Medulla oblongata (tissue), 1 donor: ENCODE measurements around the gene GEMIN5.

ENCODE experiments used
- DNase-seq: peaks from one replicate; pipeline ENCODE4 v3.0.0-alpha.2; 2015; ENCODE audit errors: extremely low spot score

Gene GEMIN5

DNA sequence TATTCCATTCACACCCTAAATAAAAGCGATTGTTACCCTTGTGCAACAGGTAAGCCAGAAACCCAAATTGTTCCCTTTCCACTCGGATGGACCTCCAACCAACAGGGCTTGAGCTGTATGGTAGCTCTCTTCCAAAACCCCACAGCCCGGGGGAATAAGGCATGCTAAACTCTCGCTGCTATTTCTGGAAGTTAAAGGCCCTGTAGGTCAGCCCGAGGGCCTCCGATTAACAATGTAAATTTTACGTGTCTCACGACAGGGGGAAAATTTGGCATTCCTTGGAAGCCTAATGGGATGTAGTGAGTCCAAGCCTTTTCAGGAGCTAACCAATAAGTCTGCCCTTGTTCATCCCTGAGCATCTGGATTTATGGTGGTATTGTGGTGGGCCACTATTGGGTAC is 53.6 kb downstream of the GEMIN5 start:
- no peak for DNase-seq

DNA sequence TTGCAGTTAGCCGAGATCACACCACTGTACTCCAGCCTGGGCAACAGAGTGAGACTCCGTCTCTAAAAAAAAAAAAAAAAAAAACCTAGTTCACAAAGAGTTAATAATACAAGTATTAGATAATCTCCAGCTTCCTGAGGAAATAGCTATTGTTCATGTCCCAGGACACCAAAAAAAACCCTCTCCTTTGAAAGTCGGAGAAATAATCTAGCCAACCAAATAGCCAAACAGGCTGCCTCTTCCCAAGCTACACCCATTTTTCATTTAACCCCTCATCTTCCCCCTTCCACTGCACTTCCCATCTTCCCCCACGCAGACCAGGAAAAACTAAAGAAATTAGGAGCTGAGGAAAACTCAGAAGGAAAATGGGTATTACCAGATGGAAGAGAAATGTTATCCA is 56.0 kb downstream of the GEMIN5 start:
- DNase-seq = no peak

DNA sequence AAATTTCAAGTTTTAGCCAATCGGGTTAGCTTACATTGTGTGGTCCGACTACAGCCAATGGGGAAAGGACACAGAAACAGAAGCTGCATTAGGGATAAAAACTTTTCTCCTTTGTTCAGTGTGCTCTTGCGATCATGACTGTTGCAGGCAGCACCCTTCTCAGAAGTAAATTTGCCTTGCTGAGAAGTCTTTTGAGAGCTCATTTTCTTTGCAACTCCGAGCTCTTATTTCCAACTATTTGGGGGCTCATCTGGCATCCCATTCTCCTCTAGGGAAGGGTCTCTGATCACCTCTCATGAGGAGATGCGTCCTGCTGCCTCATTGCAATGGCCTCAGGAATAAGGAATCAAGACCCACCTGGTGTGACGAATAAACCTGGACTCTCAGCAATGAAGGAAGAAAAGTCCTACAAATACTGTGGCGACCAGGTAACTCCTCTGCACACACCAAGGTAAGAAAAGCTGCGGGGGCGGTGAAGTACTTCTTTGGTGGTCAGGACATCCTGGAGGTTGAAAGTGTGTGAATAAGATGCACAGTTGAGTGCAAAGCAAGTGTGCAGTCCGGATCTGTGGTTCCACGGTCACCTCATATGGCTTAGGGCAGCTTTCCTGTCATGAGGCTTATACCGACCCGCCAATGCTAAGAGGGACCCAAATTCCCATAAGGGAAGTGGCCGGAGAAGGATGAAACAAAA is 59.2 kb downstream of the GEMIN5 start:
- no peak for DNase-seq

DNA sequence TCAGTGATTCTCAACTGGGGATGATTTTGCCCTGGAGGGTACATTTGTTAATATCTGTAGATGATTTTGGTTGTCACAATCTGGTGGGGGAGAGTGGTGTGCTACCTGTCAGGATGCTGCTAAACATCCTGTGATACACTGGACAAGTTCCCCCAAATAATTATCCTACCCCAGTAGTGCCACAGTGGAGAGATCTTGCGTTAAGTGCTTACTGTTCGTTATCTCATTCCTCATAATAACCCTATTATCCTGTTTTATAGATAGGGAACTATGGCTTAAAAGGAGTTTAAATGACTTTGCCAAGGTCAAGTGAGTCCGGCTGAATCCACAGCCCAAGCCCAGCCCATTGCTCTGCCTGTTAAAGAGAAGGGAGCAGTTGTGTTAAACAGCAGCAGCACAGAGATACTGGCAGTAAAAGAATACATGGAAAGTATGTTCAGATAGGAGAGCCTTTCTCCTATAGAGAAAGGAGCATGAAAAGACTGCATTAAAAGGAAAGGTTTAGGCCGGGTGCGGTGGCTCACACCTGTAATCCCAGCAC is 64.2 kb downstream of the GEMIN5 start:
- no peak for DNase-seq

DNA sequence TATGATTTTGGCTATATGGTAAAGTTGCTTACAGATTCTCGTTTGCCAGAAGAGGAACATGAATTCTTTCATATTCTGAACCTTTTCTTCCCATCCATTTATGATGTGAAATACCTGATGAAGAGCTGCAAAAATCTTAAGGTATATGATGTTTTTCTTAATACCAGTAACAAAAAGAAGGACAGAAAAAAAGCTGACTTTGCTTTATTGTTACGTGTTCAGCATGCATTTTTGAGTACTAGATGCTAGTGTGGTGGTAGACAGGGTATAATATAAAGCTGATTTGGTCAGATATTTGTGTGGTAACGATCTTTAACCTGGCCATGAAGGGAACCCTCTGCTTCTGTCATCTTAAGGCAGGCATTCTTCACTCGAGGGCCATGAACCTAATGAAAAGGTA is 66.3 kb downstream of the GEMIN5 start:
- no peak for DNase-seq

DNA sequence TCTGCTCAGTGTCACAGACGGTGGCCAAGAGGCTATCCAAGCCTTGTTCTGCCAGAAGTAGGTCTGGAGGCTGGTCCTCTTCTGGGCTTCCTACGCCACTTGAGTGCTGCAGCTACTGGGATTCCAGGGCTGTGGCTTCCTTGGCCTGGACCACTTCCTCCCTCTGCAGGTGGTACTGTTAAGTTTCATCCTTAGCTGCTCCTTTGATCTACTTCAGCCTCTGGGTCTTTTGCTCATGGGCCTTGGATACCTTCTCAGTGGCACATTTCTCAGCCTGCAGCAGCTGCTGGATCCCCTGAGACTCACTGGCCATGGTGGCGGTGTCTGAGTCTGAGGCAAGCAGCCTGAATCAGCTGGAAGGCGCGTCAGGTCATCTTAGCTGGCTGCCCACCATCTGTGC is 69.3 kb downstream of the GEMIN5 start:
- no peak for DNase-seq

DNA sequence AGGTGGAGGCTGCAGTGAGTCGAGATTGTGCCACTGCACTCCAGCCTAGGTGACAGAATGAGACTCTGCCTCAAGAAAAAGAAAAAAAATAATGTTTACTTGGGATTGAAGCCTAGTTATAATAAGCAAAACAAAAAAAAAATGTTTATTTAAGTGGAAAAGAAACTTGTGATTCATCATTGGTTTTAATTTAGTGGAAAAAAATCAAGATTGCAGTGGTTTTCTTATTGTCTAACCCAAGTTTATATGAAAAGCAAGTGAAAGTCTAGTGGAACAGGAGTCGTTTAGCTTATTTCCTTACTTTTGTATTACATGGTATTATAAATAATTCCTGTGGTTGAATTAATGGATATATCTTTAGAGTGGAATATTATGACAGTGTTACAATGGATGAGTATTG is 71.2 kb downstream of the GEMIN5 start:
- DNase-seq = no peak

DNA sequence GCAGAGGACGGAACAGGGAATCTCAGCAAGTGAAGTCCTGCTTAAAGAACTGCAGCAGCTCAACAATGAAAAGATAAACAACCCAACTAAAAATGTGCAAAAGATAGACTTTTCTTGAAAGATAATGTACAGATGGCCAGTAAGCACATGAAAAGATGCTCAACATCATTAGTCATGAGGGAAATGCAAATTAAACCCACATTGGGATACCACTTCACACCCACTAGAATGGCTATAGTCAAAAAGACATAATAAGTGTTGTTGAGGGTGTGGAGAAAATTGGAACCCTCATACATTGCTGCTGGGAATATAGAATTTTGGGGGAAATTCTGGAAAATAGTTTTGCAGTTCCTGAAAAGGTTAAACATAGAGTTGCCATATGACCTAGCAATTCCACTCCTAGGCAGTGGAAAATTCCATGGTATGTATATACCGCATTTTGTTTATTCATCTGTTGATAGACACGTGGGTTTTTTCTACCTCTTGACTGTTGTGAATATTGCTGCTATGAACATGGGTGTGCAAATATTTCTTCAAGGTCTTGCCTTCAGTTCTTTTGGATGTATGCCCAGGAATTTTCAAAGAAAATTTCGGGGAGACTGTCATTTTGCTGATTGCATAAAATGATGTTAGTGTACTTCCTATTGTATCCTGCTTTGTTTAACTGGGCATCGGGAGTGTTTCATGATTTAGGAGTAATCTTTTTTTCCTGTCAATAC is 72.4 kb downstream of the GEMIN5 start:
- DNase-seq = no peak

DNA sequence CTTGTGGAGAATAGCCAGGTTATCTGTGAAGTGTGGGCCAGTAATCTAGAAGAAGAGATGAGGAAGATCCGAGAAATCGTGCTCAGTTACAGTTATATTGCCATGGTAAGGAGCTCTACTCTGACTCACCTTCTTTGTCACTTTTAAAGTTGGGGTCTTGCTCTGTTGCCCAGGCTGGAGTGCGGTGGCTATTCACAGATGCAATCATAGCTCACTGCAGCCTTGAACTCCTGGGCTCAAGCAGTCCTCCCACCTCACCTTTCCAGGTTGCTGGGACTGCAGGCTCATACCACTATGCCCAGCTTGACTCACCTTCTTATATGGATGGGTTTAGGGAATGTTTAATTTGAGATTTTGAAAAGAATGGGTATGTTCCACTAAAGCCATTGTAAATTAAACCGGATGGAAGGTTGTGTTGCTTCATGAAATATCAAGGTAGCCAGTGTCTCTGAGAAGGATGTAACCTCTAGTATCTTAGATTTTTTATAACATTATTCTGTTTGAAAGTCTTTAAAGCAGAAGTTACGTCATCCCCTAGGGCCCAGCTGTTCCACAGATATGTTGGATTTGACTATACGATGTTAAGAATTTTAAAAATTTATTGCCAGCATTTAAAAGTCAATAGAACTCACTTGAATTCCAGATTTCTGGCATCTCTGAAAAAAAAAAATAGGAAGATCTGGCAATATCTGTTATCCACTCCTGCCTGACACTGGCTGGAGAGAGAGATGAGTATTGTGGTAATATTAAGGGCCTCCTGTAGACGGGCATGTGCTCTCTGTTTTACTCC is 74.5 kb downstream of the GEMIN5 start:
- DNase-seq = no peak

DNA sequence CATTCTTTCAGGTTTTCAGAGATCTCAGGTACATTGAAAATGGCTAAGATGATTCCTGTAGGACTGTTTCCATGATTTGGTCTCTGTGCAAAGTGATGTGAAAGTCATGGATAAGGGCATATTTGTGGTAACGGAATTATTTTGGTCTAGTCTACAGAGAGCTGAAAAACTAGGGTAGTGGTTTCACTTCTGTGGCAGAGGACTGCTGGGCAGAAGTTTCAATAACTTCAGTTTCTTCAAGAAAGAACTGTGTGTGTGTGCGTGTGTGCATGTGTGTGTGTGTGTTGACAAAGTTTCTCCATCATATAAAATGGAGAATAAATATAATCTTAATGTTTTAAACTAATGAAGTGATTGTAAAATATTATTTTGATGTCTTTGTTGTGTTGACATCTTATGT is 75.2 kb downstream of the GEMIN5 start:
- no peak for DNase-seq

DNA sequence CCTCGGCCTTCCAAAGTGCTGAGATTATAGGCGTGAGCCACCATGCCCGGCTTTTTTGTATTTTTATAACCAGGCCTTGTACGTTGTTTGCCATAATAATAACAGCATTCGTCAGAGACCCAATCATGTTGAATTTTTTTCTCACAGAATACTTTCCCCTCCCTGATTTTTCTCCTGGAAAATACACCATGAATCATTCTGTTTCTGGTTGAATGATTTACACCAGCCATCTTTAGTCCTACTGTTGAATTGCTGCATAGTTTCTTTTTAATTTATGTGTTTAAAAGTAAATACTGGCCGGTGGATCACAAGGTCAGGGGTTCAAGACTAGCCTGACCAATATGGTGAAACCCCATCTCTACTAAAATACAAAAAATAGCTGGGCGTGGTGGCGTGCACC is 76.1 kb downstream of the GEMIN5 start:
- DNase-seq = no peak

DNA sequence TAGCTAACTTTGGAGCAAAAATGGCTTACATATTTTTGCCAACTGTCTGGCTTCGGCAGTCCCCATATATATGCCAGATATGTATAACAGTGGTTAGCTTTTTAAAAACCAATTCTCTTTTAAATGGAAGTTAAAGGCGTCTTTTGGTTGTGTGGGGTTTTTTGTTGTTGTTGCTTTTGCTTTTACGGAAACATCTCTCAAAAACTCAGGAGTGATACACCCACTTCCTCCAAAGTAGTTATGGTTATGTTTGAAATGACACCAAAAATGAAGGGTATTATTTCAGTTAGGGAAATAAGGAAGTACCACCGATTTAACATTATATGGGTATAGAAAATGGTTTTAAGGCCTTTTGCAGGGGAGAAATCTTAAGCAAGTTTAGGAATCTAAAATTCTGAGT is 77.2 kb downstream of the GEMIN5 start:
- DNase-seq = no peak

DNA sequence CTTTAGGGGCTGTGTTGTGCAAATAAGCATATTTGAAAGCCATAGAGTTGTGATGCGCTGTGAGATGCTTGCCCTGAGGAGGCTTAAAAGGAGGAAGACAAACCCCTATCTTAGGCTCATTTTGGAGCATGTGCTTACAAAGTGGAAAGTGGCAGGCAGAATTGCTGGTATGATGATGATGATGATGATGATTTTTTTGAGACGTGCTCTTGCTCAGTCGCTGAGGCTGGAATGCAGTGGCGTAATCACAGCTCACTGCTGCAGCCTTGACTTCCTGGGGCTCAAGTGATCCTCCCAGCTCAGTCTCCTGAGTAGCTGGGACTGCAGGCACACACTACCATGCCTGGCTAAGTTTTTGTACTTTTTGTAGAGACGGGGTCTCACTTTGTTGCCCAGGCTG is 77.9 kb downstream of the GEMIN5 start:
- no peak for DNase-seq

DNA sequence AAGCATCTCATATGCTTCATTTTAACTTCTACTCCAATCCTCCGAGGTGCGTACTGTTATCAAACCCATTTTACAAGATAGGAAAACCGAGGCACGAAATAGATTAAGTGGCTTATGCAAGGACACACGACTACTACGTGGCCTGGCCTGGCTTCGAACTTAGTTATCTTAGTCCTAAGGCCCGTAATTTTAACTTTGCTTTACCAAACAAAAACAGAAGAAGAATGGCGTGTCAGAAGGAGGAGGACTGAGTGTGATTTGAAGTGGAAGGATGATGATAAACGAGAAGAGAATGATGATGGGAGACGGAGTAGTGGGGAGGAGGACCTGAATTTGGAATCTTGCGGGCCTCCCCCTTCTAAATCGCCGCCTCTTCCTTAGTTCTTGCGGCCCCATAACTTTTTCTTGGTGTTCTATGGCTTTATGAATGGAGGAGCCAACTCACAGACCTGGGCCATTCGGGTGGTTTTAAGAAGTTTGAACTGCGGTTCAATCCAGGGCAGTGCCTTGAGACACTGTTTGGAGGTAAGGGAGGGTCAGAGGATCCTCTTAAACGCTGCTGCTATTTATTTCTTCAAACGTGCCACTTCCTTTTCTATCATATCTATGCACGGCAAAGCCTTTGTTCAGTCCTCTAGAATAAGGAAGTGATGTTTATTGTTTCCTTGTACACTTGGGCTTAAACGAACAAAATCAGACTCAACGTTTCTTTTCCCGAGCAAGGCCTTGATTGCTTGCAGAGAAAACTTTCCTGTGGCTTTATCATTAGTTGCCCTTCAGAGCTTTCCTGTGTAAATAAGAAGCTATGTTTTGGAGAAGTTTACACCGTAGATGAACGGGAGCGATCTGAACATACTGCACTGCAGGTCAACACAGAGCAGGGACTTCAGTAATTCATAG is 78.8 kb downstream of the GEMIN5 start:
- peak; percentile 50 for DNase-seq

DNA sequence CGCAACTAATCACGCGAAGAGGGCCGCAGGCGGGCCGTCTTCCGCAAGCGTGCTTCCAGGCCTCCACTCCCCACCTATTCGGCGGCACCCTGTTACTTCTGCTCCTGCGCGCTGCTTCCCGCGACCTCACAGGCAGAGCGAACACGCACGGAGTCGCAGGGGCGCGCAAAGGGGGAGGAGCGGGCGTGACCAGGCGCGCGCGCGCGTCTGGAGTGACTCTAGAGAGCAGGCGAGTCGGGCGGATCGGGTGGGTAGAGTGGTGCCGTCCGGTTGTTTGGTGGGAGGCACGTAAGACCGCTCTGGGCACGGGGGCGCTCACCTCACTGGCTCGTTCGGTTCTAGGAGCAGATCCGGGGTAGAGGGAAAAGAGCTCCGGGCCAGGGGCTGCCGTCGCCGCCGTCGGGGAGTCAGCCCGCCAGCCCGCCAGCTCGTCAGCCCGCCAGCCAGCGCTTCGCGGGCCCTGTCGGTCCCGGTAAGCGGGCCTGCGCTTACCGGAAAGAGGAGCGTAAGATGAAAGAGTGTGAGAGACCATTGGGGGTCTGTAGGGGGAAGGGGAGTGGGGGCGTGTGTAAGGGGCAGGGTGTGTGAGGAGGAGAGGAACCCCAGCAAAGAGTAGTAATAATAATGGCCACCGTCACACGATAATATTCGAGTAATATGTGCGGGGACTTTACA is 79.6 kb downstream of the GEMIN5 start, which contains the start of gene CNOT8:
Gene CNOT8, plus strand, starts transcription at position 331 of the 675 bp plus-strand sequence. CDS start 4,652 bp downstream, outside the sequence.
- DNase-seq = peak; percentile 98

DNA sequence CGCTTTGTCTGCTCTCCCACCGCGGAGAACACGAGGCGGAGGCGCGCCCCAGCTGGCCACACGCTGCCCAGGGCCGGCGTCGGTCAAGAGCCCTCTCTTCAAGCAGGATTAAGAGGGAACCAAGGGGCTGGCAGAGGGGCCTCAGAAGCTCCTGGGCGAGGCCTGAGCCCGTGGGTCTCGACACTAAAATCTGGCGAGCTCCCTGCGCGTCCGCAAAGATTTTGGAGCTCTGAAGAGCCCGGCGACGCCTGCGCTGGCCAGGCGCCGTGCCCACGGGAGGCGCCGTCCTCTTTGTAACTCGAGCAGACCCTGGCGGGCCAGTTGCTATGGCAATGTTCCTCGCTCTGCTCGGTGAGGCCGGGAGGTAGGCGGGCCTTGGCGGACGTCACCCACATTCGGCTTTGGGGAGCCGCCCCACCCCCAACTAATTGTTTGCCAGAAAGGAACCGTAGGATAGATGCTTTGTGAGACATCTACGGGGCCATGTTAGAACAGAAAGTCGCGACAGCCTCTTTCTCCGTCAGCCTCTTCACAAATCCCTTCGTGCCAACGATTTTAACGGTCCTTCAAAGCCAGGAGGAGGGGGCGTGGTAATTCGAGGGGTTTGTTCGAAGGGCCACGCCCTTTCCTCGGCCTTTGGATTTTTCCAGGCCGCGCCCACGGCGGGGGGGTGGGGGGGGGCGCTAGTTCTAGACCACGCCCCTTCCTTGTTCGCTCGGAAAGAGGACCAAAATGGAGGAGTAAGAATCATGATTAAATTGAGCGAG is 80.3 kb downstream of the GEMIN5 start:
- DNase-seq = peak; percentile 97

DNA sequence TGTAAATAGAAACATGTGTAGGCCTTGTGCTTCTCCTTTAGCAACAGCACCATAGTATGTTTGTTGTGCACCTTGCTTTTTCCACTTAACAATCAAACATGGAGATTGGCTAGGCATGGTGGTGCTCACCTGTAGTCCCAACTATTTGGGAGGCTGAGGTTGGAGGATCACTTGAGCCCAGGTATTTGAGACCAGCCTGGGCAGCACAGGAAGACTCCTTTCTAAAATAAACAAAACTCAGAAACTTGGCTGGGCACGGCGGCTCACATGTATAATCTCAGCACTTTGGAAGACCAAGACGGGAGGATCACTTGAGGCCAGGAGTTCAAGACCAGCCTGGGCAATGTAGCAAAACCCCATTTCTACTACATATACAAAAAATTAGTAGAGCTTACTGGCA is 86.7 kb downstream of the GEMIN5 start:
- no peak for DNase-seq

DNA sequence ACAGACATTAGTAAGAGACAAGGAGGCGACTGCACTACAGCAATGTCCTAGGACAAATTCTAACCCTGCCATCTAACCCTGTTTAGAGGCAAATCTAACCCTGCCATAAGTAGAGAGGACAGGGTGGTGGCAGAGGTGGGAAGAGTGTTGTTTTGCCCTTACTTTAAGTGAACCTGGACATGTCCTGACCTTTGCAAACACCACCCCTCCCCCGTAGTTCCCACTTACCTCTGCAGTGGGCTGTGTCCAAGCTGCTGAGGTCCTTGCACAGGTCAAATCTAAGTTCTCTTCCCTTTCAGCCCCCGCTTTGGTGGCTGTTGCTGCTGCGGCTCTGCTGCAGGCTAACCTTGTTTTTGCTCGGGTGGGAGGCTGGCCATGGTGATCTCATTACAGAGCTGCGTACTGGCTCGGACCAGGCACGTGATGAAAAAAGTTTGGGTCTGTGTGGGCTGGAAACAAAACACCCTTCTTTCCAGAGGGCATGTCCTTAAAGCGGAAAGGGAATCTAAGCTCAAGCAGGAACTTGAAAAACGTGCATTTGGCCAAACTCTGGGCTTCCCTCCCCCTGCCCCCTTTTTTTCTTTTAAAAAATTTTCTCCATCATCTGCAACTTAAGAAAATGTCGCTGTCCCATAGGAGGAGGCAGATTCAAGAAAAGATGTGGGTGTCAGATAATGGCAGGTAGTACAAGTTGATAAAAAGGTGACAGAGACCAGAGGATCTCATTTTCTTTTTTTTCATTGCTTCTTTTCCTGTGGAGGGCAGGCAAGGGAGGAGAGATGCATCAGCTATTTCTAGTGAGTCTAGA is 87.6 kb downstream of the GEMIN5 start, which contains the start of gene FAXDC2:
Gene FAXDC2, minus strand, starts transcription at position 349 of the 808 bp plus-strand sequence. CDS start 12,425 bp downstream, outside the sequence.
- DNase-seq = peak; percentile 93

DNA sequence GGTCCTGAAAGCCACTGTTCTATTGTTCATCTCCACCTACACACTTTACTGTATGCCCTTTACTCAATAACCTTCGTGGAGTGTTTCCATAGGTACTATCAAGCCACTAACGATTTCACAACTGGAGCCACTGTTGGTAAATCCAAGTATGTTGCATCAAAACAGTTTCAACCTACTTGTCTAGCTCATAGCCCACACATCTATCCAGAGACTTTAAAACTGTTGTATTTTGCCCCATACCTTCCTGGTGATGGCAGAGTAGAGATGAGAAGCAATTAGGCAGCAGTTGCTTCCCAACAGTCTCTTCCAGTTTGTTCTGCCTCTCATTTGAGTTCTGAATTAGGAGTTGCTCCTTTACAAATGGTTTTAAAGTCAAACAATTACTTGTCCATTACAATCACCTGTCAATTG is 88.2 kb downstream of the GEMIN5 start:
- peak; percentile 69 for DNase-seq
